A673 (cell line): ENCODE data around the gene GUCY2F. TPM values are rescaled to one million over a fixed set of nuclear protein-coding genes. Genes with fewer than 3 reads are reported as not detected.

Source experiments
- BruUV-seq: library from RNA; stranded (reverse); fragments of 400-500 nt; replicated peaks from 2 replicates; lab custom pipeline; 2021; lab: Mats Ljungman, UMichigan
- CTCF ChIA-PET: fragments of 300-600 bp; sonication (Branson Sonifier 250); formaldehyde crosslinking; loops from one replicate; lab custom pipeline; 2022; ENCODE audit warnings: antibody characterized with exemption; lab: Charles Lee
- POLR2A ChIA-PET: fragments of 300-600 bp; sonication (Branson Sonifier 250); formaldehyde crosslinking; loops from one replicate; lab custom pipeline; 2022; ENCODE audit warnings: antibody characterized with exemption; ENCODE audit not compliant: low non-redundant PET; lab: Charles Lee
- DNase-seq: peaks from one replicate; pipeline ENCODE4 v3.0.0-alpha.2; 2015; ENCODE audit warnings: low spot score
- H3K27ac ChIP-seq: fragments of 200-600 bp; sonication (generic); 2 replicates; pipeline ENCODE4 v1.5.1; 2016; ENCODE audit warnings: mixed run types, low read depth, mild to moderate bottlenecking, mixed read lengths, antibody characterized with exemption, low read length; ENCODE audit not compliant: poor library complexity, severe bottlenecking
- H3K27me3 ChIP-seq: fragments of 200-600 bp; sonication (generic); replicated peaks from 2 replicates; pipeline ENCODE4 v1.6.1; 2017; ENCODE audit warnings: mixed run types, low read depth, mild to moderate bottlenecking, mixed read lengths, antibody characterized with exemption, low read length; ENCODE audit not compliant: insufficient read depth, poor library complexity
- H3K36me3 ChIP-seq: fragments of 200-600 bp; sonication (generic); 2 replicates; pipeline ENCODE4 v1.6.1; 2016; ENCODE audit warnings: mixed run types, mild to moderate bottlenecking, mixed read lengths, antibody characterized with exemption, low read length; ENCODE audit not compliant: insufficient read depth, poor library complexity, severe bottlenecking
- H3K4me1 ChIP-seq: fragments of 200-600 bp; sonication (generic); 2 replicates; pipeline ENCODE4 v1.6.1; 2017; ENCODE audit warnings: mixed run types, mild to moderate bottlenecking, mixed read lengths, antibody characterized with exemption, low read length; ENCODE audit not compliant: insufficient read depth, poor library complexity, severe bottlenecking
- H3K4me3 ChIP-seq: fragments of 200-600 bp; sonication (generic); 2 replicates; pipeline ENCODE4 v1.5.1; 2016; ENCODE audit warnings: low read depth, mixed run types, mild to moderate bottlenecking, mixed read lengths, low read length; ENCODE audit not compliant: poor library complexity, severe bottlenecking
- H3K9me3 ChIP-seq: fragments of 200-600 bp; sonication (generic); 2 replicates; pipeline ENCODE4 v1.6.1; 2016; ENCODE audit warnings: mixed run types, low read depth, mild to moderate bottlenecking, mixed read lengths, antibody characterized with exemption, low read length; ENCODE audit not compliant: poor library complexity, severe bottlenecking
- EZH2 ChIP-seq: fragments of 200-600 bp; sonication (generic); IDR thresholded peaks from 2 replicates; pipeline ENCODE4 v1.6.1; 2017; ENCODE audit warnings: borderline replicate concordance, low read depth, mild to moderate bottlenecking, mixed read lengths, antibody characterized with exemption, low read length; ENCODE audit not compliant: poor library complexity, severe bottlenecking
- intact Hi-C: fragments of 100-400 bp; cut with micrococcal nuclease; formaldehyde crosslinking; loops from one replicate; pipeline ENCODE4 v1.10.0; 2022; ENCODE audit not compliant: unreplicated experiment
- total RNA-seq: library from RNA; stranded (reverse); gene quantifications from 2 replicates; pipeline ENCODE4 v1.2.3, GENCODE V29; 2021
- TF ChIP-seq, protein P1 (sequence below): fragments of 300-800, 200-600 bp; sonication (generic); conservative IDR thresholded peaks from 2 replicates; pipeline ENCODE4 v1.5.1; 2017; ENCODE audit warnings: low read depth, mild to moderate bottlenecking, antibody characterized with exemption, low read length, moderate library complexity, mixed read lengths

GUCY2F gene
- total RNA-seq, 1 experiment from 2014 or later: 0.26 TPM

- H3K9me3 ChIP-seq: no peaks in the 10 kb centered on the region
- no peak for TF ChIP-seq EZH2
- TF ChIP-seq, protein P1, sequence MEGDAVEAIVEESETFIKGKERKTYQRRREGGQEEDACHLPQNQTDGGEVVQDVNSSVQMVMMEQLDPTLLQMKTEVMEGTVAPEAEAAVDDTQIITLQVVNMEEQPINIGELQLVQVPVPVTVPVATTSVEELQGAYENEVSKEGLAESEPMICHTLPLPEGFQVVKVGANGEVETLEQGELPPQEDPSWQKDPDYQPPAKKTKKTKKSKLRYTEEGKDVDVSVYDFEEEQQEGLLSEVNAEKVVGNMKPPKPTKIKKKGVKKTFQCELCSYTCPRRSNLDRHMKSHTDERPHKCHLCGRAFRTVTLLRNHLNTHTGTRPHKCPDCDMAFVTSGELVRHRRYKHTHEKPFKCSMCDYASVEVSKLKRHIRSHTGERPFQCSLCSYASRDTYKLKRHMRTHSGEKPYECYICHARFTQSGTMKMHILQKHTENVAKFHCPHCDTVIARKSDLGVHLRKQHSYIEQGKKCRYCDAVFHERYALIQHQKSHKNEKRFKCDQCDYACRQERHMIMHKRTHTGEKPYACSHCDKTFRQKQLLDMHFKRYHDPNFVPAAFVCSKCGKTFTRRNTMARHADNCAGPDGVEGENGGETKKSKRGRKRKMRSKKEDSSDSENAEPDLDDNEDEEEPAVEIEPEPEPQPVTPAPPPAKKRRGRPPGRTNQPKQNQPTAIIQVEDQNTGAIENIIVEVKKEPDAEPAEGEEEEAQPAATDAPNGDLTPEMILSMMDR: no peak
- BruUV-seq: no TSS peak
- H3K27me3 ChIP-seq: no peaks in the 10 kb centered on the region
- ChIA-PET CTCF (no interaction called here), POLR2A (no interaction called here)
- H3K4me3 ChIP-seq: no peak overlapping the region
- intact Hi-C loops: loop anchor here (10.0 kb wide), 1 partner anchor 226 kb away; no protein-coding TSS in a partner anchor
- H3K4me1 ChIP-seq: no peaks in the 10 kb centered on the region
- no peak overlapping the region for H3K27ac ChIP-seq
- H3K36me3 ChIP-seq: no peaks in the 10 kb centered on the region
- no peak for DNase-seq
Observed at GRCh38 chrX:109489174-109489573, 7.3 kb upstream of the GUCY2F start.

- no peak overlapping the region for H3K27ac ChIP-seq
- CTCF ChIA-PET: no interaction called here
- H3K4me1 ChIP-seq: no peaks in the 10 kb centered on the region
- H3K36me3 ChIP-seq: no peaks in the 10 kb centered on the region
- intact Hi-C loops: loop anchor here (10.0 kb wide), 1 partner anchor 227 kb away; no protein-coding TSS in a partner anchor
- BruUV-seq: no TSS peak
- TF ChIP-seq, protein P1: no peak
- TF ChIP-seq EZH2: no peak
- H3K4me3 ChIP-seq: no peak overlapping the region
- H3K9me3 ChIP-seq: no peaks in the 10 kb centered on the region
- no peaks in the 10 kb centered on the region for H3K27me3 ChIP-seq
- POLR2A ChIA-PET: no interaction called here
- DNase-seq: no peak
Observed at GRCh38 chrX:109487640-109488039, 5.8 kb upstream of the GUCY2F start.

DNA sequence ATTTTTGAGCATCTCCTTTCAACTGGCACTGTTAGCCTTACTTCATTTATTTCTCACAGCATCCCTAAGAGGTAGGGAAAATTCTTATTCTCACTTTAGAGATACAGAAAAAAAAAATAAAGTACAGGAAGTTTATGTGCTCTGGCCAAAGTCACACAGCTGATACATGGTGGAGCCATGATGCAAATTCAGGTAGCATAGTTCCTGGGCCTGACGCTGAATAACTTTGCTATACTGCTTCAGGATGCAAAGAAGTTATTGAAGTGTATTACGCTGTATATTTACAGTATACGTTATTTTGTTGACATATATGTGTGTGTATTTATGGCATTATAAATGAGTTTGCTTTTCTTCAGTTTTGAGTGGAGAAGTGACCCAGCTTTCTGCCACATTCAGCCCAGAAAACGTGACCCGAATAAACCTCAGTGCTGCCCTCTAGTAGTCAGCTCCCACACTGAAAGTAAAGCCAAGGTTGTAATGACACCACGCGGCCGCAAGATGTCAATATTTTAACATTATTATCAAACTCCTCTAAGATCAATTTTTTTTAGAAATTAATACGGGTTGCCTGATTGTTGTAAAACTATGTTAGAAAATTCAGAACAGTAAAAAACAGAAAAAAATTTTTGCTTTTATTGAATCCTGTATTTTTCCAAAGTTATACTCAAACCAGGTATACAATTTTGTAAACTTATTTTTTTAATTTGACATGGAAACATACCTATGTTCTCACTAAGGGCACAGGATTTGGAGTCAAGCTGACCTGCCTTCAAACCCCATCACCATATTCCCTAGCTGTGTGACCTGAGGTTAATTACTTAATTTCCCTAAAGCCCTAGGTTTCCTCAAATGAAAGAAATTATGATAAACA is 3.8 kb upstream of the GUCY2F start:
- H3K27me3 ChIP-seq: no peaks in the 10 kb centered on the region
- H3K4me1 ChIP-seq: no peaks in the 10 kb centered on the region
- H3K27ac ChIP-seq: no peak overlapping the region
- TF ChIP-seq EZH2: no peak
- TF ChIP-seq, protein P1: peak; percentile 99
- no peaks in the 10 kb centered on the region for H3K9me3 ChIP-seq
- intact Hi-C loops: loop anchor here (1.0 to 10.0 kb wide), 3 partner anchors 148 to 405 kb away; no protein-coding TSS in a partner anchor
- peak; percentile 80 for DNase-seq
- no peak overlapping the region for H3K4me3 ChIP-seq
- no peaks in the 10 kb centered on the region for H3K36me3 ChIP-seq
- POLR2A ChIA-PET: no interaction called here
- CTCF ChIA-PET: interaction anchor here (0.6 to 1.6 kb wide), 8 partner anchors 13 to 786 kb away, joined by 3 to 10 read pairs (median 3); no protein-coding TSS in a partner anchor
- BruUV-seq: no TSS peak
